Endometrial microvascular endothelial cells (primary cell): ENCODE results near the gene LRTM2. TPM values are rescaled to one million over a fixed set of nuclear protein-coding genes. Genes with fewer than 3 reads are reported as not detected.

ENCODE experiments used
- in situ Hi-C: cut with HindIII; loops from 2 replicates; pipeline ENCODE4 v1.10.0; 2017; ENCODE audit warnings: low sequenced_read_pairs, low pct_unique_long_range_greater_than_20kb; ENCODE audit errors: inconsistent ontology term
- total RNA-seq: library from RNA; depleted of rRNA; stranded (reverse); fragments of >200 nt; gene quantifications from one replicate; pipeline ENCODE4 v1.2.3, GENCODE V29; 2015; ENCODE audit errors: inconsistent ontology term

The LRTM2 gene
- total RNA-seq, 1 donor from 2014 or later: not detected

DNA sequence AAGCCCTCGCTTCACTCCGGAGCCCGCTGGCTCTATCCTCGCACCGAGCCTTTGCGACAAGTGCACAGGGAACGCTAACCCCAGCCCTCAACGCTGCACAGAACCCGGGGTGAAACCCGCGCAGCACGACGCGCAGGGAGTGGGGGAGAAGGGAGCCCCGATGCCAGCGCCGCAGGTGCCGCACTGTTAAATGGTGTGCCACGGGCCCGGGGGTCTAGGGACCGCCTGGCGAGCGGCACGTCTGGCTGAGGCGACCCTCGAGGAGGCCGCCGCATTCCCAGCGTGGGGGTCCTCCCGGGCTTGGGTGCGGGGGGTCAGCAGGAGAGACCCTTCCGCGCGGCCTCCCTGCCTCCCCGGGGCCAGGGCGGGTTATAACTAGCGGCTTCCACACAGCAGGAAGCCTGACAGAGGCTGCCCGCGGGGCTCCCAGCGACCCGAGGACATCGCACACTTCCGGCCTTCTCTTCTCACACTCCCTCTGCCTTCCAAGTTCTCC is 23.8 kb upstream of the LRTM2 start:
- in situ Hi-C loops: loop anchor here (25.0 kb wide), 1 partner anchor 134 kb away; no protein-coding TSS in a partner anchor

DNA sequence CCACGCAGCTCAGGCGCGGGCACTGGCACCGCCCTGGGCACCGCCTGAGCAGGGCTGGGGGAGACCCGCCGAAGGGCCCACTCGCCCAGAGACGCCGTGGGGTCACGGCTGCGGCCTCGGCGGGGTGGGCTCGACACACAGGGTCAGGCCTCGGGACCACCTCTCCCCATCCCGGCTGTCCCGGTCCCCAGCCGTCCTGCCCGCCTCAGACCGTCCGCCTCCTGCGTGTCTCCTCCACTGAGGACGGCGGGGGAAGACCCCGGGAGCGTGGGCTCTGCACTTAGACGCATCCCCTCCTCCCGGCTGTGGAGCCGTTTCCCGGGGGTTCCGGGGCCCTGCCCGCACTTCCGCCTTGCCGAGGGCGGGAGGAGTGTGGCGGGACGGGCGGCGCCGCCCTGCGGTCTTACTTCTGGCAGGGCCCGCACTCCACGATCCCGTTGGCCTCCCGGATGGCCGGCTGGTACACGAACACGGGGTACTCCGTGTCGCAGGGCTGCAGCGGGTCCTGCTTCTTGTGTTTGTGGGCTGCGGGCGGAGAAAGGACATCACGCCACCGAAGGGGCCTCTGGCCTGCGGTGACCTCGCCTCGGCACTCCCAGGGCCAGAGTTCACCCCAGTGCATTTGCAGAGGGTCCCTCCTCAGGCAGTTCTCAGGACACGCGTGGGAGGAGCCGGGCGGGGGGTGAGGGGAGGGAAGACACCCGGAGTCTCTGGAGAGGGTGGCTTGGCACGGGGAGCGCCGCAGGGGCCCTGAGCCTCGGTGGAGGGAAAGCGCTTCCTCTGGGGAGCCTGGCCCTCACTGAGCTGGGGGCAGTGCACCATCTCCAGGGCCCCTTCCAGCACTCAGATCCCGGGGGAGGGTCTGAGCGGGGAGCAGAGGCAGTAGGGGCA is 23.1 kb upstream of the LRTM2 start:
- in situ Hi-C loops: loop anchor here (25.0 kb wide), 1 partner anchor 135 kb away; no protein-coding TSS in a partner anchor

DNA sequence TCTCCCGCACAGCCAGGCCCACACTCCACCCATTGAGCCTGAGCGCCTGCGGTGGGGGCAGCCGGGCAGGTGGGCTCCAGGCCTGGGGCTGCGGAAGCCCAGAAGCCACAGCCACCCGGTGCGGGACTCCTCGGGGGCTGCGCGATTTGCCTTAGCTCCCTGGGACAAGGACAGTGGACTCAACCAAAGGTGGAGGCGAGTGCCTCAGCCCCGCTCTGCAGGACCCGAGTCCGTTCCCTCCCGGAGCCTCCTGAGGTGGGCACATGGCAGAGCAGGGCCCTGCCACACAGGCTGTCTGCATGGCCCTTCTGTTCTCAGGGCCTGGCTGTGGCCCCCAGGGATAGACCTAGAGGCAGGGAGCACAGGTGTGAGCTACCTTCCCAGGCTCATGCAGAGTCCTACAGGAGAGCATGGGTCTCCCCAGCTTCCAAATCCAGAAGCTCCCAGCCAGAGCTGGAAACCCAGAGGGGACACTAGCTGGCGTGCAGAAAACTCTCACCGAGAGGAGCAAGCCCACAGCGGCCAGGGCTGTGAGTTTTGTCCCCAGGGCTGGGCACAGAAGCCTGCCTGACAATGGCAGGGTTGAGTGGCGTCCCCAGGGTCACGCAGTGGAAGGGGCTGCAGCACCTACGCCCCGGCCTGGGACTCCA is 22.2 kb upstream of the LRTM2 start:
- in situ Hi-C loops: loop anchor here (25.0 kb wide), 1 partner anchor 136 kb away; no protein-coding TSS in a partner anchor

GRCh38 chr12:1798641-1799020 is 21.7 kb upstream of the LRTM2 start:
- in situ Hi-C loops: loop anchor here (25.0 kb wide), 1 partner anchor 136 kb away; no protein-coding TSS in a partner anchor

GRCh38 chr12:1799051-1799881 is 21.1 kb upstream of the LRTM2 start:
- in situ Hi-C loops: loop anchor here (25.0 kb wide), 1 partner anchor 137 kb away; no protein-coding TSS in a partner anchor

DNA sequence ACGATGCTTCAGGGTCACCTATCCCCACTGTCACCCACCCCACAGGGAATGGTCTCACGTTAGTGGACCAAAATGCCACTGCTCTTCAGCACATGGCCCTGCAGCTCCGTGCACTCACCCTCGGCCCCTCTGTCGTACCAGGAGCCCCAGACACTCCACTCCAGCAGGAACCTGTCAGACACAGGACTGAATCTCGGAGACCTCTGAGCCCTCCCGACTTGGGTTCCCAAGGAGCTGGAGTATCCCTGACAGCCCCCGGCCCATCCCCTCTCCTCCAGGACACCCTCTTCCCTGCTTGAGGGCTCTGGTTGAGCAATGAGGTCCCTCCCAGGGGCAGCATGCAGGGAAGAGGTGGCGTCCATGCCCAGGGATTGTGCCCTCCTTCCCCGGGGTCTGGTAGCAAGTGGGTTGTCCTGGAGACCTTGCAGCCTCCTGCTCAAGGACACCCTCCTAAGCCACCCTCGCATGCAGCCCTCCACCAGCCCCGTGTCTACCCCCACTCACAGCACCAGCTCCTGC is 20.4 kb upstream of the LRTM2 start:
- in situ Hi-C loops: loop anchor here (25.0 kb wide), 2 partner anchors 137 to 138 kb away; no protein-coding TSS in a partner anchor

DNA sequence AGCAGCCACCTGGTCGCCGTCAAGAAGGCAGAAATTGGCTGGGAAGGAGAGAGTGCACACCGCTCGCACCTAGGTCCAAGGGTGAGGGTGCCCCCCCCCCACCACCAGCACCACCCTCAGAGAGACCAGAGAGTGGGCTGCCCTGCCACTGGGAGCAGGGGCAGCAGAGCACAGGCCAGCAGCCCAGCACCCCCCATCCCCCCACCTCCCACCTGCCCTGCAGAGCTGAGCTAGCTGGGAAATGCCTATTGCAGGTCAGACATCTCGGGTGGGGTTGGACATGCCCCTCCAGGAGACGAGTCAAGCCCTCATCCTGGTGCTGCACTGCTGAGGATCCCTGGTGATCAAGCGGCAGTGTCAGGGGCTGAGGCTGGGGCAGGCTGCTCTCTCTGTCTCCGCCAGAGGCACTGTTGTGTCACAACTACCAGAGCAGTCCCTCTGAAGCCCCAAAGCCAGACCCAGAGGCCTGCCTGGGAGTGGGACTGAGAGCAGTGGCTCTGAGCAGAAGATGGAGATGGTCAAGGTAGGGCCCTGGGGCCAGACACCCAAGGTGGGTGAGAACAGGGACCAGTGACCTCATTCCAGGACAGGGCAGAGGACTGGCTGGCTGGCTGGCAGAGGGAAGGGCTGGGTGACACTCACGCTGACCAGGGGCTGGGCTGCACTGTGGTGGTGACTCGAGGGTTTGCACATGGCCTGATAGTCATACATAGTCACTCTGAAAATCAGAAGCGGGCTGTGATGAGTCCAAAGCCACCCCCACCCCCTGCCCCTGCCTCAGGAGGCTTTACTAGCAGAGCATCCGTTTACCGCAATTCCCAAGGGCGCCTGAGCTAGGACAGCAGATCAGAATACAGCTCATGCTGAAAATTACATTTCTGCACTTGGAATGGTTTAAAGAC is 19.7 kb upstream of the LRTM2 start:
- in situ Hi-C loops: loop anchor here (25.0 kb wide), 1 partner anchor 137 kb away; no protein-coding TSS in a partner anchor

GRCh38 chr12:1801303-1801975 is 18.9 kb upstream of the LRTM2 start:
- in situ Hi-C loops: loop anchor here (25.0 kb wide), 1 partner anchor 136 kb away; no protein-coding TSS in a partner anchor

GRCh38 chr12:1803736-1804135 is 16.6 kb upstream of the LRTM2 start:
- in situ Hi-C loops: loop anchor here (25.0 kb wide), 1 partner anchor 134 kb away; no protein-coding TSS in a partner anchor

GRCh38 chr12:1804545-1805332 is 15.6 kb upstream of the LRTM2 start:
- in situ Hi-C loops: loop anchor here (25.0 kb wide), 1 partner anchor 133 kb away; no protein-coding TSS in a partner anchor

DNA sequence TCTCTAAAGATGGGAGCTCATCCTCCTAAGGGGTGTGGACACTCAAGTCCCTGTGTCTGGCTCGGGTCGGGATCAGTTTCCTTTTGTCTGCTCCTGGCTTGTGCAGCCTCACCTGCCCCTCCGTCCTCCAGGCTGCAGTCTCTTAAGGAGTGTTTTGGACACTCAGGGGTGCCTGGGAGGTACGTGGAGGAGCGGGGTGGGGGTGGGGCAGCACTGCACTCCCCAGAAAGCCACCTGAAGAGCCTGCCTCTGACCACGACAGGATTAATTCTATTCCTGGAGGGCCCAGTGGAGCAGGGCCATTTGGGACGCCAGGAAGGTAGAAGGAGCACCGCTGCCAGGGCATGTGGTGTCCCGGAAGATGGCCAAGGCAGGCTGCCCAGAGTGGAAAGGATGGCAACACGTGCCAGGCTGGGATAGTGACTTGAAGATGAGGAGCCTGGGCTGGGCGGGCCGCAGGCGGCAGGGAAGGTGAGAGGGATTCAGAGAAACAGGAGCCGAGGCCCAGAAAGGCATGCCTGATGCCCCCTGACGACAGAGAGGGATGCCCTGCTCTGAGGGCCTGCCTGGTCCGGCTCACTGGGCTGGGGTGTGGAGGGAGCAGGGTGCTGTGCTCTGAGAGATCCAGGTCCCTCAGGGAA is 14.8 kb upstream of the LRTM2 start:
- in situ Hi-C loops: loop anchor here (25.0 kb wide), 1 partner anchor 132 kb away; no protein-coding TSS in a partner anchor

DNA sequence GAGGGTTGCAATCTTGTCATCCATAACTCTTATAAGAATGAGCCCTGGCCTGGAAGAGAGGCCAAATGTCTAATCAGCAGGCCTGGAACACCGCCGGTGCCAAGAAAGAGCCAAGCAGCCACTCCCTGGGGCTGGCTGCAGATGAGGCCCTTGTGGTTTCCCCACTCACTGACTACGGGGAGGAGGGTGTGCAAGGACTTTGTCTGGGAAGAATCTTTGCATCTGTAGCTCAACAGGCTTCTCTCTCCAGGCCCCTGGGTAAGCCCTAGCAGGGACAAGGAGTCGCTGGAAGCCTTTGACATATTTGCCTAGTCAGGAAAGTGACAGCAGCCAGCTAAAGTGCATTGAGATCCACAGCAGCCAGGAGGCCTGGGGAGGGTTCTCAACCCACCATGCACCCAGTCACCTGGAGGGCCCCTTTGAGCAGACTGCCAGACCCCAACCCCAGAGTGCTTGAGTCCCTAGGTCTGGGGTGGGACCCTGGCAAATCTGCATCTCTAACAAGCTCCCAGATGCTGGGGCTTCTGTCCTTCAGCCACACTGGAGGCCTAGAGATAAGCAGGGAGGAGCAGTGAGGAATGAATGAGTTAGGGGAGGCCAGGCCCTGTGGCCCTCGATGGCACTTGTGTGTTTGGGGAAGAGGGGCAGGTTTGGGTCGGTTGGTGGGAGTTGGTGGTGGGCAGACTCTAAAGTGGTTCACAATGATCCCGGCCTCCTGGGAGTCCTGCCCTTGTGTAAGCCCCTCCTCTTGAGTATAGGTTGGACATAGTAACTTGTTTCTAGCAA is 13.9 kb upstream of the LRTM2 start:
- in situ Hi-C loops: loop anchor here (25.0 kb wide), 1 partner anchor 131 kb away; no protein-coding TSS in a partner anchor

DNA sequence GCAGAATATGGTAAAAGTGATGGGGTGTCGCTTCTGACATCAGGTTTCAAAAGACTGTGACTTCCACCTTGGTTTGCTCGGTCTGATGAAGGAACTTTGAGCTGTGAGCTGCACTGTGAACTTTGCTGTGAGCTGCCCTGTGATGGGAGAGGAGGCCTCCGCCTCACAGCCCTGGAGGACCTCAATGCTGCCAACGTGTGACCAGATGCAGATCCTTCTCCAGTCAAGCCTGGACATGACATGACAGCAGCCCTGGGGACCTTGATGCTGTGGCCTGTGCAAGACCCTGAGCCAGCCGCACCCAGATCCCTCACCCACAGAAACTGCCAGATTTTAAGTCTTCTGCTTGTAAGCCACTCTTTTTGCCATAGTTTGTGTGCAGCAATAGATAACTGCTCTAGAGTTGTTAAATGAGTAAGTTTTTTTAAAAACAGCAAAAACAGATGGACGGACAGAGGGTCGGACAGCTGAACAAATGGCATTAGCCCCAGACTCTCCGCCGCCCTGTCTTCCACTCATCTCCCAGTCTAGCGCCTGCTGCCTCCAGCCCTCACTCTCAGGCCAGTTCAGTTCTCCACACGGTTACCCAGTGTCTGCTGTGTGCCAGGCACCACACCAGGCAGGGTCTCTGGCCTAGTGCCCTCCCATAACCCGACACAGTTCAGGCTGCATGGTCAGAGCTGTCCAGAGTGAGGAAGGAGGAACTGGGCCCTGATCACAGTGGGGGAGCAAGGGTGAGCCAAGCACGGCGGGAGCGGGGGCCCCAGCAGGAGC is 13.1 kb upstream of the LRTM2 start:
- in situ Hi-C loops: loop anchor here (25.0 kb wide), 1 partner anchor 130 kb away; no protein-coding TSS in a partner anchor
